ENCODE data around the gene PRSS36. TPM values are rescaled to one million over a fixed set of nuclear protein-coding genes. Genes with fewer than 3 reads are reported as not detected.

The PRSS36 gene
- total and polyA plus RNA-seq, 3 donors from 2014 or later = 5.4 to 8.3 (median 7.1) TPM

DNA sequence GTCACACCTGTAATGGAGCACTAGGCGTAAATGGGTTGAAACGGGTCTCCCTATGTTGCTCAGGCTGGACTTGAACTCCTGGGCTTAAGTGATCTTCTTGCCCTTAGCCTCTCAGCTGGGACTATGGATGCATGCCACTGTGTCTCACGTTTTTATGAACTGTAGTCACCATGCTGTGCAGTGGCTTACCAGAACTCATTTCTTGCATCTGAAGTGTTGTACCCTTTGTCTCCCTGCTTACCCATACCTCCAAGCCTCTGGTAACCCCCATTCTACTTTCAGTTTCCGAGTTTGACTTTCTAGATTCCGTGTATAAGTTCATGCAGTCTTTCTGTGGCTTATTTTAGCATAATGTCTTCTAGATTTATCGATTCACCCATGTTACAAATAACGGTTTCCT is 45.0 kb upstream of the PRSS36 start:
- H3K4me3 ChIP-seq = no peak overlapping the region
- TF ChIP-seq, protein P1, sequence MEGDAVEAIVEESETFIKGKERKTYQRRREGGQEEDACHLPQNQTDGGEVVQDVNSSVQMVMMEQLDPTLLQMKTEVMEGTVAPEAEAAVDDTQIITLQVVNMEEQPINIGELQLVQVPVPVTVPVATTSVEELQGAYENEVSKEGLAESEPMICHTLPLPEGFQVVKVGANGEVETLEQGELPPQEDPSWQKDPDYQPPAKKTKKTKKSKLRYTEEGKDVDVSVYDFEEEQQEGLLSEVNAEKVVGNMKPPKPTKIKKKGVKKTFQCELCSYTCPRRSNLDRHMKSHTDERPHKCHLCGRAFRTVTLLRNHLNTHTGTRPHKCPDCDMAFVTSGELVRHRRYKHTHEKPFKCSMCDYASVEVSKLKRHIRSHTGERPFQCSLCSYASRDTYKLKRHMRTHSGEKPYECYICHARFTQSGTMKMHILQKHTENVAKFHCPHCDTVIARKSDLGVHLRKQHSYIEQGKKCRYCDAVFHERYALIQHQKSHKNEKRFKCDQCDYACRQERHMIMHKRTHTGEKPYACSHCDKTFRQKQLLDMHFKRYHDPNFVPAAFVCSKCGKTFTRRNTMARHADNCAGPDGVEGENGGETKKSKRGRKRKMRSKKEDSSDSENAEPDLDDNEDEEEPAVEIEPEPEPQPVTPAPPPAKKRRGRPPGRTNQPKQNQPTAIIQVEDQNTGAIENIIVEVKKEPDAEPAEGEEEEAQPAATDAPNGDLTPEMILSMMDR (IDR thresholded peaks at IDR 0.05) = no peak
- TF ChIP-seq POLR2A (IDR thresholded peaks at IDR 0.05) = no peak
- no peaks in the 10 kb centered on the region for H3K36me3 ChIP-seq (ENCODE audit: low read depth, missing control alignments)
- no peak for DNase-seq
- no peak overlapping the region for H3K27ac ChIP-seq
- intact Hi-C loops (cut with DNase I; ENCODE audit: low total_unique reads) = no loop called here
- no peaks in the 10 kb centered on the region for H3K4me1 ChIP-seq
- H3K27me3 ChIP-seq = no peaks in the 10 kb centered on the region
- 78 to 79% methylated on average over 7 of the region's 7 CpGs for WGBS, 2 donors
- H3K9me3 ChIP-seq = no peaks in the 10 kb centered on the region

DNA sequence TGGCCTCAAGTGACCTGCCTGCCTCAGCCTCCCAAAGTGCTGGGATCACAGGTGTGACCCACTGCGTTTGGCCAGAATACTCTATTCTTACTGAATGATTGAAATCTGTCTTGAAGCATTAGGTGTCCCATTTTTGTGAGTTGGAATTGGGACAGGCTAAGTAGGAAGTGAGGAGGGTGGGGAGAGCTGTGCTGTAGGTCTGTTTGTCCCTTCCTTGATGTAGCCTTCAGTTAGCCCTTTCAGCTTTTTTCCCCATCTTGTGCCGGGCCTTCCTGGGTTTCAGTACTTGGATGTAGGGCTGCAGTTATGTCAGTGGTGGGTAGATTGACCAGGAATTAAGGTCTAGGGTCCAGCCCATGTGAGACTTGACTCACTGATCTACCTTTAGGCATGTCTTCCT is 44.0 kb upstream of the PRSS36 start:
- Histone ChIP-seq H3K9me3 (no peaks in the 10 kb centered on the region), H3K27ac (no peak overlapping the region), H3K36me3 (ENCODE audit: low read depth, missing control alignments) (no peaks in the 10 kb centered on the region), H3K27me3 (no peaks in the 10 kb centered on the region), H3K4me3 (no peak overlapping the region), H3K4me1 (no peaks in the 10 kb centered on the region)
- no peak for DNase-seq
- 82 to 87% methylated on average over 2 of the region's 2 CpGs for WGBS, 2 donors
- intact Hi-C loops (cut with DNase I; ENCODE audit: low total_unique reads) = no loop called here
- TF ChIP-seq, protein P1 (IDR thresholded peaks at IDR 0.05) = no peak
- TF ChIP-seq POLR2A (IDR thresholded peaks at IDR 0.05) = no peak

DNA sequence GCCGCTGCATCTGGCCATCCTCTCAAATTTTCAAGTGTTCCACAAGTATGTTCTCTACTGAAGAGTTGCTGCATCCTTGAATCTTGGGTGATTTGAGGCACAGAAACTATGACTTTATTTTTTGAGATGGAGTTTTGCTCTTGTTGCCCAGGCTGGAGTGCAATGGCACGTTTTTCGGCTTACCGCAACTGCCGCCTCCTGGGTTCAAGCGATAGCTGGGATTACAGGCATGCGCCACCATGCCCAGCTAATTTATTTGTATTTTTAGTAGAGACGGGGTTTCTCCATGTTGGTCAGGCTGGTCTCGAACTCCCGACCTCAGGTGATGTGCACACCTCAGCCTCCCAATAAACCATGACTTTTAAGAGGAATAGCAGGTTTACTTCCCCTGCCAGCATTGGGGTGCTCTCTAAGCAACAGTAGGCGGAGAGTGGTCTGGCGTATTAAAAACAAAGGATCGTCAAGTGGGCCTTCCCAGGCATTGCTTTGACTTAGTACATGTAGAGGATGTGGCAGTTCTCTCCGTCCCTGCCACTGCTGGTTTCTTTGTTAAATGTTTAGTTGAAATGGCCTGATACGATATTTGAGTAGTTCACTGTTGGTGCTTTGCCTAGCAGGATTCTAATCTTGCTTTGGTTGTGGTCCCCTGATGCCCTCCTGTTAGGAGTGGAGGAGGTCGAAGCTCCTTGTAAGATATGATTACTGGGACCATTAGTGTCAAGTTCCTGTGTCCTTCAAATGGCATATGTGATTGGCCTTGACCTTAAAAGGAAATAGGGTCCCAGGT is 43.2 kb upstream of the PRSS36 start:
- no peak overlapping the region for H3K27ac ChIP-seq
- no peak overlapping the region for H3K4me3 ChIP-seq
- no peaks in the 10 kb centered on the region for H3K4me1 ChIP-seq
- no peaks in the 10 kb centered on the region for H3K36me3 ChIP-seq (ENCODE audit: low read depth, missing control alignments)
- H3K27me3 ChIP-seq = no peaks in the 10 kb centered on the region
- DNase-seq = no peak
- 85 to 87% methylated on average over 16 of the region's 16 CpGs for WGBS, 2 donors
- TF ChIP-seq POLR2A (IDR thresholded peaks at IDR 0.05) = no peak
- TF ChIP-seq, protein P1 (IDR thresholded peaks at IDR 0.05) = no peak
- H3K9me3 ChIP-seq = no peaks in the 10 kb centered on the region
- intact Hi-C loops (cut with DNase I; ENCODE audit: low total_unique reads) = no loop called here

DNA sequence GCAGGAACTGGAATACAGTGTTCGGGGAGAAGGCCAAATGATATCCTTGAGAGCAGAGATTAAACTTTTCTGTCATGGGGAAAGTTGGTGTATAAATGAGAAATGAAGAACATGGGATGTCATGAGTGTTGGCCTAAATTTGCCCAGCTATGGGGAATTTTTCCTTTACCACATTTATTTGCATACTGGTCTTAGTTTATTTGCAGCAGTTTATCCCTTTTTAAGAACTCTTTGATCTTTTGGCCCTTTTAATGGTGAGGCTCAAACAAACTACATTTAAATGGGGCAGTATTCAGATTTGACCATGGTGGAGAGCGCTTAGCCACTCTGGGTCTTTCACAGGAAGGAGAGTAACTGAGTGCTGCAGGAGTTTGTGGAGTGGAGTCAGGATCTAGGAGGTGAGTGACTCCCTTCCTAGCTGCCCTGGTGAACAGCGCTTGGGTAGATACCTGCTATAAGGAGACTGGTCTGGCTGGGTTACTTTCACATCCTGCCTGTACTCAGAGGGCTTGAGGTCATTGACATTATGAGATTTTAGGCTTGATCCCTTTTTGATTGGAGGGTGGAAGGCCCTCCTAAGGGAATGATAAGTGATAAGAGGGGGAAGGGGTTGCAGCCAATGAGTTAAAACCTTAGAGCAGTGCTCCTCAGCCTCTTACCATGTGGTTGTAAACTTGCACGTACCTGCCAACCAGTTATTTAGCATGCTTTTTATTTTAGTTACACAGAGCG is 42.0 kb upstream of the PRSS36 start:
- Histone ChIP-seq H3K4me3 (no peak overlapping the region), H3K36me3 (ENCODE audit: low read depth, missing control alignments) (peaks cover under 1% of the 10 kb centered on the region), H3K4me1 (no peaks in the 10 kb centered on the region), H3K27me3 (no peaks in the 10 kb centered on the region), H3K9me3 (no peaks in the 10 kb centered on the region), H3K27ac (no peak overlapping the region)
- no peak for TF ChIP-seq POLR2A (IDR thresholded peaks at IDR 0.05)
- TF ChIP-seq, protein P1 (IDR thresholded peaks at IDR 0.05) = no peak
- DNase-seq = no peak
- intact Hi-C loops (cut with DNase I; ENCODE audit: low total_unique reads) = no loop called here
- WGBS, 2 donors = 75 to 86% methylated on average over 5 of the region's 5 CpGs

Measured in testis (tissue), 3 donors.